WTC11 (cell line): ENCODE data around the gene CCSER1. TPM values are rescaled to one million over a fixed set of nuclear protein-coding genes. Genes with fewer than 3 reads are reported as not detected.

Experiments used
- ATAC-seq: fragments of 200-7000 bp; cut with Tn5 transposase; 2 replicates; pipeline ENCODE4 v1.10.0; 2021; ENCODE audit warnings: mild to moderate bottlenecking, moderate library complexity
- CTCF ChIA-PET: fragments of 300-600 bp; sonication (Branson Sonifier 250); formaldehyde crosslinking; loops from one replicate; lab custom pipeline; 2021; ENCODE audit warnings: antibody characterized with exemption; lab: Charles Lee
- POLR2A ChIA-PET: fragments of 350-600 bp; sonication (Branson Sonifier 250); formaldehyde crosslinking; loops from one replicate; lab custom pipeline; 2021; ENCODE audit warnings: antibody characterized with exemption; lab: Charles Lee
- DNase-seq: peaks from one replicate; pipeline ENCODE4 v3.0.0; 2021; ENCODE audit warnings: low spot score
- H3K27ac Mint-ChIP-seq: 2 replicates; pipeline ENCODE4 v1.8.0; 2021; ENCODE audit warnings: mixed read lengths
- H3K27me3 Mint-ChIP-seq: 2 replicates; pipeline ENCODE4 v1.8.0; 2021; ENCODE audit warnings: low read depth, mild to moderate bottlenecking, moderate library complexity, mixed read lengths
- H3K36me3 Mint-ChIP-seq: 2 replicates; pipeline ENCODE4 v1.8.0; 2021; ENCODE audit warnings: mixed read lengths
- H3K4me1 Mint-ChIP-seq: 2 replicates; pipeline ENCODE4 v1.8.0; 2022; ENCODE audit warnings: mixed read lengths
- H3K4me3 Mint-ChIP-seq: 2 replicates; pipeline ENCODE4 v1.8.0; 2021; ENCODE audit warnings: mild to moderate bottlenecking, moderate library complexity, mixed read lengths
- H3K9me3 Mint-ChIP-seq: 2 replicates; pipeline ENCODE4 v1.8.0; 2021; ENCODE audit warnings: mixed read lengths
- ATF2 ChIP-seq: sonication (generic); formaldehyde crosslinking; IDR thresholded peaks from 2 replicates; pipeline ENCODE4 v1.8.1; 2022; ENCODE audit warnings: low read depth, missing genetic modification reagents, borderline replicate concordance
- CBFB ChIP-seq: sonication (generic); formaldehyde crosslinking; IDR thresholded peaks from 2 replicates; pipeline ENCODE4 v1.8.1; 2022; ENCODE audit warnings: mild to moderate bottlenecking, low read depth, missing genetic modification reagents
- CREB1 ChIP-seq: sonication (generic); formaldehyde crosslinking; IDR thresholded peaks from 2 replicates; pipeline ENCODE4 v1.8.0; 2023; ENCODE audit warnings: mild to moderate bottlenecking, missing genetic modification reagents
- FOXJ3 ChIP-seq: sonication (generic); formaldehyde crosslinking; IDR thresholded peaks from 2 replicates; pipeline ENCODE4 v1.9.0; 2021; ENCODE audit warnings: missing genetic modification reagents, mild to moderate bottlenecking, borderline replicate concordance
- FOXP1 ChIP-seq: sonication (generic); formaldehyde crosslinking; IDR thresholded peaks from 2 replicates; pipeline ENCODE4 v1.8.0; 2022; ENCODE audit warnings: missing genetic modification reagents, mild to moderate bottlenecking, moderate library complexity, borderline replicate concordance
- GABPB1 ChIP-seq: sonication (generic); formaldehyde crosslinking; IDR thresholded peaks from 2 replicates; pipeline ENCODE4 v1.8.1; 2023; ENCODE audit warnings: mild to moderate bottlenecking, missing genetic modification reagents
- GRHL2 ChIP-seq: fragments of 250-450 bp; sonication (Bioruptor Pico); IDR thresholded peaks from 2 replicates; pipeline ENCODE4 v1.8.0; 2022; ENCODE audit warnings: mild to moderate bottlenecking, moderate library complexity; ENCODE audit not compliant: insufficient replicate concordance, severe bottlenecking
- GTF2I ChIP-seq: fragments of 250-450 bp; sonication (Bioruptor Pico); conservative IDR thresholded peaks from 2 replicates; pipeline ENCODE4 v1.4.0; 2021; ENCODE audit warnings: mild to moderate bottlenecking
- HMGA2 ChIP-seq: fragments of 250-450 bp; sonication (Bioruptor Pico); IDR thresholded peaks from 2 replicates; pipeline ENCODE4 v1.4.0; 2021; ENCODE audit warnings: mild to moderate bottlenecking, moderate library complexity
- IRF1 ChIP-seq: sonication (generic); formaldehyde crosslinking; IDR thresholded peaks from 2 replicates; pipeline ENCODE4 v1.8.0; 2023; ENCODE audit warnings: missing genetic modification reagents
- IRF2 ChIP-seq: sonication (generic); formaldehyde crosslinking; IDR thresholded peaks from 2 replicates; pipeline ENCODE4 v1.8.0; 2022; ENCODE audit warnings: low read depth, missing genetic modification reagents, borderline replicate concordance
- JAZF1 ChIP-seq: fragments of 250-450 bp; sonication (Bioruptor Pico); IDR thresholded peaks from 2 replicates; pipeline ENCODE4 v1.9.0; 2021; ENCODE audit warnings: moderate library complexity, mild to moderate bottlenecking, inconsistent platforms
- JUN ChIP-seq: sonication (generic); formaldehyde crosslinking; IDR thresholded peaks from 2 replicates; pipeline ENCODE4 v1.8.0; 2023; ENCODE audit warnings: mild to moderate bottlenecking, missing genetic modification reagents
- MYBL2 ChIP-seq: sonication (generic); formaldehyde crosslinking; IDR thresholded peaks from 2 replicates; pipeline ENCODE4 v1.8.1; 2023; ENCODE audit warnings: mild to moderate bottlenecking, moderate library complexity, missing genetic modification reagents
- NR1H2 ChIP-seq: sonication (generic); formaldehyde crosslinking; IDR thresholded peaks from 2 replicates; pipeline ENCODE4 v1.9.0; 2021; ENCODE audit warnings: mild to moderate bottlenecking, moderate library complexity, missing genetic modification reagents
- NR2C2 ChIP-seq: sonication (generic); formaldehyde crosslinking; IDR thresholded peaks from 2 replicates; pipeline ENCODE4 v1.8.0; 2022; ENCODE audit warnings: mild to moderate bottlenecking, missing genetic modification reagents
- NR3C1 ChIP-seq: sonication (generic); formaldehyde crosslinking; conservative IDR thresholded peaks from 2 replicates; pipeline ENCODE4 v1.8.1; 2023; ENCODE audit warnings: low read depth, mild to moderate bottlenecking, missing genetic modification reagents
- SMAD3 ChIP-seq: sonication (generic); formaldehyde crosslinking; IDR thresholded peaks from 2 replicates; pipeline ENCODE4 v1.8.0; 2022; ENCODE audit warnings: missing genetic modification reagents, mild to moderate bottlenecking, borderline replicate concordance
- SMAD4 ChIP-seq: sonication (generic); formaldehyde crosslinking; IDR thresholded peaks from 2 replicates; pipeline ENCODE4 v1.8.0; 2022; ENCODE audit warnings: mild to moderate bottlenecking, missing genetic modification reagents
- USF2 ChIP-seq: sonication (generic); formaldehyde crosslinking; IDR thresholded peaks from 2 replicates; pipeline ENCODE4 v1.8.1; 2023; ENCODE audit warnings: mild to moderate bottlenecking, missing genetic modification reagents, moderate library complexity
- ZBTB43 ChIP-seq: sonication (generic); formaldehyde crosslinking; IDR thresholded peaks from 2 replicates; pipeline ENCODE4 v1.8.1; 2023; ENCODE audit warnings: mild to moderate bottlenecking, missing genetic modification reagents
- ZNF121 ChIP-seq: sonication (generic); formaldehyde crosslinking; IDR thresholded peaks from 2 replicates; pipeline ENCODE4 v1.8.0; 2023; ENCODE audit warnings: missing genetic modification reagents
- ZNF263 ChIP-seq: sonication (generic); formaldehyde crosslinking; IDR thresholded peaks from 2 replicates; pipeline ENCODE4 v1.8.1; 2022; ENCODE audit warnings: low read depth, mild to moderate bottlenecking, moderate library complexity, missing genetic modification reagents
- ZNF317 ChIP-seq: sonication (generic); formaldehyde crosslinking; IDR thresholded peaks from 2 replicates; pipeline ENCODE4 v1.8.1; 2023; ENCODE audit warnings: low read depth, mild to moderate bottlenecking, moderate library complexity, missing genetic modification reagents, borderline replicate concordance
- ZNF416 ChIP-seq: fragments of 250-450 bp; sonication (Bioruptor Pico); IDR thresholded peaks from 2 replicates; pipeline ENCODE4 v1.9.0; 2021; ENCODE audit warnings: mild to moderate bottlenecking, inconsistent platforms
- ZNF512 ChIP-seq: sonication (generic); formaldehyde crosslinking; IDR thresholded peaks from 2 replicates; pipeline ENCODE4 v1.8.1; 2022; ENCODE audit warnings: missing genetic modification reagents, borderline replicate concordance
- ZNF671 ChIP-seq: fragments of 250-450 bp; sonication (Bioruptor Pico); IDR thresholded peaks from 2 replicates; pipeline ENCODE4 v1.8.0; 2021; ENCODE audit warnings: mild to moderate bottlenecking
- total RNA-seq: library from RNA; stranded (reverse); gene quantifications from 3 replicates; pipeline ENCODE4 v1.2.3, GENCODE V29; 2021
- TF ChIP-seq, protein P1 (sequence below): sonication (generic); formaldehyde crosslinking; conservative IDR thresholded peaks from 2 replicates; pipeline ENCODE4 v1.8.1; 2022; ENCODE audit warnings: mild to moderate bottlenecking, missing genetic modification reagents
- TF ChIP-seq, protein P2 (sequence below): fragments of 250-450 bp; sonication (Bioruptor Pico); IDR thresholded peaks from 2 replicates; pipeline ENCODE4 v1.9.0; 2021; ENCODE audit warnings: mild to moderate bottlenecking
- TF ChIP-seq, protein P3 (sequence below): sonication (generic); formaldehyde crosslinking; IDR thresholded peaks from 2 replicates; pipeline ENCODE4 v1.8.0; 2022; ENCODE audit warnings: mild to moderate bottlenecking, missing genetic modification reagents
- TF ChIP-seq, protein P4 (sequence below): sonication (generic); formaldehyde crosslinking; IDR thresholded peaks from 2 replicates; pipeline ENCODE4 v1.8.1; 2022; ENCODE audit warnings: mild to moderate bottlenecking, moderate library complexity, missing genetic modification reagents

CCSER1 gene
- total RNA-seq, 1 experiment from 2014 or later = 0.87 TPM

- H3K4me1 Mint-ChIP-seq = no peaks in the 10 kb centered on the region
- no peak for DNase-seq
- no peak overlapping the region for H3K27ac Mint-ChIP-seq
- no peaks in the 10 kb centered on the region for H3K27me3 Mint-ChIP-seq
- POLR2A ChIA-PET = no interaction called here
- H3K36me3 Mint-ChIP-seq = no peaks in the 10 kb centered on the region
- no peak for TF ChIP-seq IRF2 (CRISPR knock-in tag)
- TF ChIP-seq ZNF671 (CRISPR knock-in tag) = no peak
- no peak for TF ChIP-seq ZNF121 (CRISPR knock-in tag)
- TF ChIP-seq ZBTB43 (CRISPR knock-in tag) = no peak
- no peak for TF ChIP-seq CREB1
- no peak for TF ChIP-seq USF2 (CRISPR knock-in tag)
- no peak for TF ChIP-seq ZNF317 (CRISPR knock-in tag)
- no peak for TF ChIP-seq JUN (CRISPR knock-in tag)
- no peak for TF ChIP-seq SMAD3 (CRISPR knock-in tag)
- TF ChIP-seq SMAD4 (CRISPR knock-in tag) = no peak
- TF ChIP-seq ZNF512 = no peak
- no peak for TF ChIP-seq JAZF1
- no peak for TF ChIP-seq GRHL2
- TF ChIP-seq FOXP1 = no peak
- TF ChIP-seq, protein P1, sequence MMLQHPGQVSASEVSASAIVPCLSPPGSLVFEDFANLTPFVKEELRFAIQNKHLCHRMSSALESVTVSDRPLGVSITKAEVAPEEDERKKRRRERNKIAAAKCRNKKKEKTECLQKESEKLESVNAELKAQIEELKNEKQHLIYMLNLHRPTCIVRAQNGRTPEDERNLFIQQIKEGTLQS (CRISPR knock-in tag) = no peak
- no peak for TF ChIP-seq GABPB1 (CRISPR knock-in tag)
- TF ChIP-seq NR2C2 (CRISPR knock-in tag) = no peak
- TF ChIP-seq ZNF416 (CRISPR knock-in tag) = no peak
- no peak for TF ChIP-seq ATF2 (CRISPR knock-in tag)
- TF ChIP-seq, all 79 proteins: peak for 0
- Mint-ChIP-seq H3K4me3 (no peak overlapping the region), H3K9me3 (no peaks in the 10 kb centered on the region)
- ATAC-seq = no peak
- CTCF ChIA-PET = no interaction called here
Measured at GRCh38 chr4:90545380-90545779, 418.2 kb downstream of the CCSER1 start.

GRCh38 chr4:90546114-90546513, 418.9 kb downstream of the CCSER1 start:
- Mint-ChIP-seq H3K27ac (no peak overlapping the region), H3K4me3 (no peak overlapping the region), H3K36me3 (no peaks in the 10 kb centered on the region), H3K4me1 (no peaks in the 10 kb centered on the region), H3K9me3 (no peaks in the 10 kb centered on the region), H3K27me3 (no peaks in the 10 kb centered on the region)
- no peak for ATAC-seq
- no peak for DNase-seq
- ChIA-PET POLR2A (no interaction called here), CTCF (no interaction called here)
- TF ChIP-seq ZNF263 (no peak), CBFB (CRISPR knock-in tag) (no peak), IRF1 (CRISPR knock-in tag) (no peak), HMGA2 (no peak), NR3C1 (CRISPR knock-in tag) (no peak), SMAD3 (CRISPR knock-in tag) (no peak), FOXJ3 (CRISPR knock-in tag) (no peak), MYBL2 (CRISPR knock-in tag) (no peak), GTF2I (CRISPR knock-in tag) (no peak), NR1H2 (CRISPR knock-in tag) (no peak)
- TF ChIP-seq, protein P2, sequence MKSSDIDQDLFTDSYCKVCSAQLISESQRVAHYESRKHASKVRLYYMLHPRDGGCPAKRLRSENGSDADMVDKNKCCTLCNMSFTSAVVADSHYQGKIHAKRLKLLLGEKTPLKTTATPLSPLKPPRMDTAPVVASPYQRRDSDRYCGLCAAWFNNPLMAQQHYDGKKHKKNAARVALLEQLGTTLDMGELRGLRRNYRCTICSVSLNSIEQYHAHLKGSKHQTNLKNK (CRISPR knock-in tag) = no peak
- TF ChIP-seq, protein P3, sequence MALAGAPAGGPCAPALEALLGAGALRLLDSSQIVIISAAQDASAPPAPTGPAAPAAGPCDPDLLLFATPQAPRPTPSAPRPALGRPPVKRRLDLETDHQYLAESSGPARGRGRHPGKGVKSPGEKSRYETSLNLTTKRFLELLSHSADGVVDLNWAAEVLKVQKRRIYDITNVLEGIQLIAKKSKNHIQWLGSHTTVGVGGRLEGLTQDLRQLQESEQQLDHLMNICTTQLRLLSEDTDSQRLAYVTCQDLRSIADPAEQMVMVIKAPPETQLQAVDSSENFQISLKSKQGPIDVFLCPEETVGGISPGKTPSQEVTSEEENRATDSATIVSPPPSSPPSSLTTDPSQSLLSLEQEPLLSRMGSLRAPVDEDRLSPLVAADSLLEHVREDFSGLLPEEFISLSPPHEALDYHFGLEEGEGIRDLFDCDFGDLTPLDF (CRISPR knock-in tag) = no peak
- TF ChIP-seq, protein P4, sequence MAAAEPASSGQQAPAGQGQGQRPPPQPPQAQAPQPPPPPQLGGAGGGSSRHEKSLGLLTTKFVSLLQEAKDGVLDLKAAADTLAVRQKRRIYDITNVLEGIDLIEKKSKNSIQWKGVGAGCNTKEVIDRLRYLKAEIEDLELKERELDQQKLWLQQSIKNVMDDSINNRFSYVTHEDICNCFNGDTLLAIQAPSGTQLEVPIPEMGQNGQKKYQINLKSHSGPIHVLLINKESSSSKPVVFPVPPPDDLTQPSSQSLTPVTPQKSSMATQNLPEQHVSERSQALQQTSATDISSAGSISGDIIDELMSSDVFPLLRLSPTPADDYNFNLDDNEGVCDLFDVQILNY = no peak
